ENCODE data around the gene ADD1. TPM values are rescaled to one million over a fixed set of nuclear protein-coding genes. Genes with fewer than 3 reads are reported as not detected.
A peak's percentile ranks its signal among the peaks of the same experiment; 100 is the strongest.

ADD1 gene
- total and polyA plus RNA-seq, 8 donors, result 262 to 331 (median 304) TPM

DNA sequence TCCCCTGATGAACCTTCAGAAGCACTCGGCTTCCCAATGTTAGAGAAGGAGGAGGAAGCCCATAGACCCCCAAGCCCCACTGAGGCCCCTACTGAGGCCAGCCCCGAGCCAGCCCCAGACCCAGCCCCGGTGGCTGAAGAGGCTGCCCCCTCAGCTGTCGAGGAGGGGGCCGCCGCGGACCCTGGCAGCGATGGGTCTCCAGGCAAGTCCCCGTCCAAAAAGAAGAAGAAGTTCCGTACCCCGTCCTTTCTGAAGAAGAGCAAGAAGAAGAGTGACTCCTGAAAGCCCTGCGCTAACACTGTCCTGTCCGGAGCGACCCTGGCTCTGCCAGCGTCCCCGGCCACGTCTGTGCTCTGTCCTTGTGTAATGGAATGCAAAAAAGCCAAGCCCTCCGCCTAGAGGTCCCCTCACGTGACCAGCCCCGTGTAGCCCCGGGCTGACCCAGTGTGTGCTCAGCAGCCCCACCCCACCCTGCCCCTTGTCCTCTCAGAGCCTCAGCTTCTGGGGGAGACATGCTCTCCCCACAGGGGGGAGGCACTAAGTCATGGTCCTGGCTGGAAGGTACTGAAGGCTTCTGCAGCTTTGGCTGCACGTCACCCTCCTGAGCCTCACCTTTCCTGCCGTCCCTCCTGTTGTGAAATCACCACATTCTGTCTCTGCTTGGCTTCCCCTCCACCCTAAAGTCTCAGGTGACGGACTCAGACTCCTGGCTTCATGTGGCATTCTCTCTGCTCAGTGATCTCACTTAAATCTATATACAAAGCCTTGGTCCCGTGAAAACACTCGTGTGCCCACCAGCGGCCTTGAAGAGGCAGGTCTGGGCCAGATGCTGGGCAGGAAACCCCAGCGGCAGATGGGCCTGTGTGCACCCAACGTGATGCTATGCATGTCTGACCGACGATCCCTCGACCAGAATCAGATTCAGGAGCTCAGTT lies 84.9 kb downstream of the ADD1 start:
- TF ChIP-seq, protein P1, sequence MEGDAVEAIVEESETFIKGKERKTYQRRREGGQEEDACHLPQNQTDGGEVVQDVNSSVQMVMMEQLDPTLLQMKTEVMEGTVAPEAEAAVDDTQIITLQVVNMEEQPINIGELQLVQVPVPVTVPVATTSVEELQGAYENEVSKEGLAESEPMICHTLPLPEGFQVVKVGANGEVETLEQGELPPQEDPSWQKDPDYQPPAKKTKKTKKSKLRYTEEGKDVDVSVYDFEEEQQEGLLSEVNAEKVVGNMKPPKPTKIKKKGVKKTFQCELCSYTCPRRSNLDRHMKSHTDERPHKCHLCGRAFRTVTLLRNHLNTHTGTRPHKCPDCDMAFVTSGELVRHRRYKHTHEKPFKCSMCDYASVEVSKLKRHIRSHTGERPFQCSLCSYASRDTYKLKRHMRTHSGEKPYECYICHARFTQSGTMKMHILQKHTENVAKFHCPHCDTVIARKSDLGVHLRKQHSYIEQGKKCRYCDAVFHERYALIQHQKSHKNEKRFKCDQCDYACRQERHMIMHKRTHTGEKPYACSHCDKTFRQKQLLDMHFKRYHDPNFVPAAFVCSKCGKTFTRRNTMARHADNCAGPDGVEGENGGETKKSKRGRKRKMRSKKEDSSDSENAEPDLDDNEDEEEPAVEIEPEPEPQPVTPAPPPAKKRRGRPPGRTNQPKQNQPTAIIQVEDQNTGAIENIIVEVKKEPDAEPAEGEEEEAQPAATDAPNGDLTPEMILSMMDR (IDR thresholded peaks at IDR 0.05), result no peak
- Histone ChIP-seq H3K36me3 (peaks cover 0 to 88% of the 10 kb centered on the region in 2 donors), H3K9me3 (no peaks in the 10 kb centered on the region), H3K4me3 (no peak overlapping the region), H3K27ac (peak overlapping the region; percentile 20 to 88), H3K27me3 (no peaks in the 10 kb centered on the region), H3K4me1 (peaks cover 29 to 52% of the 10 kb centered on the region in 2 donors)
- ATAC-seq (peak; percentile 1), DNase-seq (peak in 2 of 4 donors; percentile 35 to 73)
- intact Hi-C loops (cut with DNase I), result no loop called here

DNA sequence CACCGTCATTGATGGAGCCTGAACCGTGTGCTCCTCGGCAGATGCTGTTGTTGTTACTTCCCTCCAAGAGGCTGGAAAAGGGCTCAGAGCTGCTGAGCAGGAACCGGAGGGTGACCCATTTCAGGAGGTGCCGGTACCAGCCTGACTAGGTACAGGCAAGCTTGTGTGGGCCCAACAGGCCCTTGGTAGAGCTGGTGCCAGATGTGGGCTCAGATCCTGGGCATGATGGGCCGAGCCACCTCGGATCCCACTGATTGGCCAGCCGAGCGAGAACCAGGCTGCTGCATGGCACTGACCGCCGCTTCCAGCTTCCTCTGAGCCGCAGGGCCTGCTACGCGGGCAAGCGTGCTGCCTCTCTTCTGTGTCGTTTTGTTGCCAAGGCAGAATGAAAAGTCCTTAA lies 85.8 kb downstream of the ADD1 start:
- no peaks in the 10 kb centered on the region for H3K27me3 ChIP-seq
- peaks cover 29 to 54% of the 10 kb centered on the region in 2 donors for H3K4me1 ChIP-seq
- intact Hi-C loops (cut with DNase I), result no loop called here
- no peaks in the 10 kb centered on the region for H3K9me3 ChIP-seq
- DNase-seq, result peak in 1 of 4 donors; percentile 28
- ATAC-seq, result no peak
- TF ChIP-seq, protein P1 (IDR thresholded peaks at IDR 0.05), result no peak
- H3K4me3 ChIP-seq, result no peak overlapping the region
- peaks cover 0 to 79% of the 10 kb centered on the region in 2 donors for H3K36me3 ChIP-seq
- H3K27ac ChIP-seq, result peak overlapping the region; percentile 88 to 90

DNA sequence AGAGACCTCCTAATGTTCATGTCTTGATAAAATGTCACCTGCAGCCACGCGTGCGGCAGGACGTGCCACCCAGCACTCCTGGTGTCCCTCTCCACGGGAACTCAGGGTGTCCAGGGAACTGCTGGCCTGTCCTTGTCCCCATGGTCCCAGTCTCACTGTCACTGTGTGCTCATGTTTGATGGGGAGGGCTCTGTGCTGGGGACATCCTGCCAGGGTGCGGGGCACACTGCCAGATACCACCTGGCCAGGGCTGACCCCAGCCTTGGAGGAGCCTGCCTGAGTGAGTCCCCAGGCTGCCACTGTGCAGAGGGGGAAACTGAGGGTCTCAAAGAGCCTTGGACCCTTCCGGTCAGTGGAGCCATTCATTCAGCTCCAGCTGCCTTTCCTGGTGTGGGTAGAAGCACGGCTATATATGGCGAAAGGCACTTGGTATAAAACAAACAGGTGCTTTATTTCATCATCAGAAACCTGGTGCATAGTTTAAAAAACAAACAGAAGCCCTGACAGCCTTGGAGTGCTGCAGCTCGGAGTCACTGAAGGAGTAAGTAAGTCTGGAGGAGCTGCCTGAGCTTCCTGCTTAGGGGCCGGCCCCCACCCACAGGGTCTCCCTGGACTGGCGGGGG lies 86.6 kb downstream of the ADD1 start:
- H3K27me3 ChIP-seq, result no peaks in the 10 kb centered on the region
- H3K27ac ChIP-seq, result peak overlapping the region; percentile 88 to 90
- H3K4me3 ChIP-seq, result no peak overlapping the region
- ATAC-seq (peak; percentile 45), DNase-seq (peak in 2 of 4 donors; percentile 31 to 73)
- H3K4me1 ChIP-seq, result peaks cover 29 to 56% of the 10 kb centered on the region in 2 donors
- intact Hi-C loops (cut with DNase I), result loop anchor here in 1 of 2 donors (10.0 kb wide), 1 partner anchor 165 kb away; no protein-coding TSS in a partner anchor
- TF ChIP-seq, protein P1 (IDR thresholded peaks at IDR 0.05), result no peak
- peaks cover 0 to 71% of the 10 kb centered on the region in 2 donors for H3K36me3 ChIP-seq
- H3K9me3 ChIP-seq, result no peaks in the 10 kb centered on the region

DNA sequence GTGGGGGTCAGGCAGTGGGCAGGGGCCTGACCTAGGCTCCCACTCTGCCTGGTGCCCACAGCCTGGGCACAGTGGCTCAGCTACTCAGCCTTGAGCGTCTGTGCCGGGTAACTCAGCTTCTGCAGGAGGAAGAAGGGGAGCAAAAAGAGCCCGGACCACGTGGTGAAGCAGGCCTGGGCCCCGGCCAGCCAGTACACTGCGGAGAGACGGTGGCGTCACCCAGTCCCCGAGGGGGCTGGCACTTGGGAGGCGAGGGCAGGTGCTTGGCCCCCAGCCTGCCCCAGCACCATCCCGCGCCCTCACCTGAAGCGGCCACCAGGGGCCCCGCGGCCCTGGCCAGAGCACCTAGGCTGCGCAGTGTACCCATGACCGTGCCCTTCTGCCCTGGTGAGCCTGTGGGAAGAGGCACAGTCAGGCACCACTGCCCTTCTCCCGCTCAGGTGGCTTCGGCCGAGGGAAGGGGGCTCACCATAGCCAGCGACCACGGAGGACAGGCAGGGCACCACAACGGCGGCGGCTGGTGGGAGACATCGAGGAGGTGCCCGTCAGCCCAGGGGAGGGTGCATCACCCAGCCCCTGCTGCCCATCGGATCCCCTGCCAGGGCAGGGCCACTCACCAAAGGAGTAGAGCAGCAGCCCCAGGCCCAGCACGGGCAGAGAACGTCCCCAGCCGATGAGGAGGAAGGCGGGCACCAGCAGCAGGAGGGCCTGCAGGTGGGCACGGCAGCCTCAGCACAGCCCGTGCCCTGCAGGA lies 87.3 kb downstream of the ADD1 start:
- peak overlapping the region; percentile 88 to 90 for H3K27ac ChIP-seq
- peak in 3 of 4 donors; percentile 79 to 92 (median 80) for DNase-seq
- no peaks in the 10 kb centered on the region for H3K9me3 ChIP-seq
- H3K27me3 ChIP-seq, result no peaks in the 10 kb centered on the region
- peak; percentile 66 for ATAC-seq
- peak overlapping the region in 1 of 2 donors; percentile 70 for H3K4me3 ChIP-seq
- TF ChIP-seq, protein P1 (IDR thresholded peaks at IDR 0.05), result peak in 1 of 2 donors; percentile 54
- H3K4me1 ChIP-seq, result peaks cover 33 to 63% of the 10 kb centered on the region in 2 donors
- intact Hi-C loops (cut with DNase I), result loop anchor here in 1 of 2 donors (10.0 kb wide), 1 partner anchor 166 kb away; no protein-coding TSS in a partner anchor
- H3K36me3 ChIP-seq, result peaks cover 0 to 64% of the 10 kb centered on the region in 2 donors
